Measurements from ENCODE around the gene ATXN3. TPM values are rescaled to one million over a fixed set of nuclear protein-coding genes. Genes with fewer than 3 reads are reported as not detected.

Gene ATXN3
- total RNA-seq, 1 donor from 2014 or later, result 24.2 TPM

DNA sequence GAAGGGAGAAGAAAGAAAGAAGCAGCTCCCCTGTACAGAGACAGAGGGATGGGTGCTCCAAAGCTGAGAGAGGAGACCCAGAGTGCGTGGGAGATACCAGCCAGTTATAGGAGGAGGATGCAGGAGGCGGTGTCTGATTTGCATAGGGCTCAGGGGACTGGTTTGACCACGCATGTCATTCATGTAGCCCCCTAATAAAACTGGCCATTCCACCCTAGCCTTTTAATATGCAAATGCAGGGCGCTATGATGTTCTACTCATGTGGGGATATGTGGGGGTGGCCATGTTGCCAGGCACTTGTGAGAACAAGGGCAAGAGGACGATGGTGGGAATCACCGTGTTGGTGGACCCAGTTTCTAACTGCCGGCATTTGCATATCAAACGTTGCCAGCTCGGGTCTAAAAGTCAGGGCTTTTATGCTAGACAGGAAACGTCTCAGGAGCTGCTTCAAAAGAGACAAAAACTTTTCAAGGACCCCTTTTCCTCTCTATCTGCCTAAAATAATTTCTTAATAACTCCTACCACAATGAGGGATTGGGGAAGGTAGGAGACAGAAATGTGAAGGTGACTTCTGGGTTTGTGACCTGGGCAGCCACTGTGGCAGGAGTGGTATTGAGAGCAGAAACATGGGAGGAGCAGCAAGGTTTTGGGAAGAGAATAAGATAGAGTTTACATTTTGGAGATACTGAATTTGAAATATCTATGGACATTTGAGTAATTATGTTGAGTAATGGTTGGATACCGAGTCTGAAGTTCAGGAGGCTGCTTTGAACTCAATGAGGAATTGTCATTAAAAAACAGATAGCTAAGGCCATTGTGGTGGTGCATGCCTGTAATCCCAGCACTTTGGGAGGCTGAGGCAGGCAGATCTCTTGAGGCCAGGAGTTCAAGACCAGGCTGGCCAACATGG is 2.2 kb upstream of the ATXN3 start:
- H4K20me1 ChIP-seq (ENCODE audit: insufficient read depth, low read length), result peaks cover 8% of the 10 kb centered on the region
- no peaks in the 10 kb centered on the region for H3K9me3 ChIP-seq (ENCODE audit: insufficient read depth, low read depth, low read length)
- FAIRE-seq, result no peak
- peaks cover 23% of the 10 kb centered on the region for H3K79me2 ChIP-seq (ENCODE audit: insufficient read depth, low read length)
- no peak overlapping the region for H3K4me2 ChIP-seq (ENCODE audit: low read length)
- H2AFZ ChIP-seq (ENCODE audit: low read depth, low read length), result no peak overlapping the region
- no peak overlapping the region for H3K4me3 ChIP-seq (ENCODE audit: insufficient read depth, low read depth, low read length)
- DNase-seq (ENCODE audit: low read depth), result no peak
- Mint-ChIP-seq H3K27me3 (ENCODE audit: low read depth, unreplicated experiment) (no peaks in the 10 kb centered on the region), H3K4me3 (ENCODE audit: unreplicated experiment) (no peak overlapping the region), H3K9me3 (ENCODE audit: unreplicated experiment) (peaks cover 2% of the 10 kb centered on the region), H3K27ac (ENCODE audit: unreplicated experiment) (no peak overlapping the region), H3K4me1 (ENCODE audit: low read depth, unreplicated experiment) (no peaks in the 10 kb centered on the region), H3K36me3 (ENCODE audit: low read depth, unreplicated experiment) (no peaks in the 10 kb centered on the region)
- H3K4me1 ChIP-seq (ENCODE audit: insufficient read depth, low read length), result peaks cover 7% of the 10 kb centered on the region
- H3K27ac ChIP-seq (ENCODE audit: low read depth, low read length), result no peak overlapping the region
- H3K27me3 ChIP-seq (ENCODE audit: insufficient read depth, low read length), result no peaks in the 10 kb centered on the region
- TF ChIP-seq, protein P1, sequence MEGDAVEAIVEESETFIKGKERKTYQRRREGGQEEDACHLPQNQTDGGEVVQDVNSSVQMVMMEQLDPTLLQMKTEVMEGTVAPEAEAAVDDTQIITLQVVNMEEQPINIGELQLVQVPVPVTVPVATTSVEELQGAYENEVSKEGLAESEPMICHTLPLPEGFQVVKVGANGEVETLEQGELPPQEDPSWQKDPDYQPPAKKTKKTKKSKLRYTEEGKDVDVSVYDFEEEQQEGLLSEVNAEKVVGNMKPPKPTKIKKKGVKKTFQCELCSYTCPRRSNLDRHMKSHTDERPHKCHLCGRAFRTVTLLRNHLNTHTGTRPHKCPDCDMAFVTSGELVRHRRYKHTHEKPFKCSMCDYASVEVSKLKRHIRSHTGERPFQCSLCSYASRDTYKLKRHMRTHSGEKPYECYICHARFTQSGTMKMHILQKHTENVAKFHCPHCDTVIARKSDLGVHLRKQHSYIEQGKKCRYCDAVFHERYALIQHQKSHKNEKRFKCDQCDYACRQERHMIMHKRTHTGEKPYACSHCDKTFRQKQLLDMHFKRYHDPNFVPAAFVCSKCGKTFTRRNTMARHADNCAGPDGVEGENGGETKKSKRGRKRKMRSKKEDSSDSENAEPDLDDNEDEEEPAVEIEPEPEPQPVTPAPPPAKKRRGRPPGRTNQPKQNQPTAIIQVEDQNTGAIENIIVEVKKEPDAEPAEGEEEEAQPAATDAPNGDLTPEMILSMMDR (IDR thresholded peaks at IDR 0.05; ENCODE audit: insufficient read depth, low read depth, low read length), result no peak
- TF ChIP-seq EZH2 (IDR thresholded peaks at IDR 0.05; ENCODE audit: insufficient read depth, low read length), result no peak
- H3K36me3 ChIP-seq (ENCODE audit: insufficient read depth, low read length), result no peaks in the 10 kb centered on the region
- H3K9ac ChIP-seq (ENCODE audit: low read length), result no peak overlapping the region

DNA sequence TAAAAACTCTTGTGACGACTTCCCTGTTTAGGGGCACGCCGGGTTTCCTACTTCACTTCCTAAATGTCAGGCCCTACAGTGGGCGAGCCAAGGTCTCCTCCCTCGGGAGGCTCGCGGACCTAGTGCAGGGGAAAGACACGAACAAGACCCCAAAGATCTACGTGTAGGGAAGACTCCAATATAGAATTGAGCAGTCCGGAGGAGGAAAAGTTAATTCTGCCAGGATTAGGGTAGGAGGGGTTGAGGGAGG is 564 bp downstream of the ATXN3 start:
- Histone ChIP-seq H3K79me2 (ENCODE audit: insufficient read depth, low read length) (peaks cover 45% of the 10 kb centered on the region), H3K4me3 (ENCODE audit: insufficient read depth, low read depth, low read length) (peak overlapping the region; percentile 93), H2AFZ (ENCODE audit: low read depth, low read length) (peak overlapping the region; percentile 87), H4K20me1 (ENCODE audit: insufficient read depth, low read length) (peaks cover 18% of the 10 kb centered on the region), H3K4me1 (ENCODE audit: insufficient read depth, low read length) (peaks cover 4% of the 10 kb centered on the region), H3K9me3 (ENCODE audit: insufficient read depth, low read depth, low read length) (no peaks in the 10 kb centered on the region), H3K4me2 (ENCODE audit: low read length) (peak overlapping the region; percentile 98), H3K36me3 (ENCODE audit: insufficient read depth, low read length) (no peaks in the 10 kb centered on the region), H3K9ac (ENCODE audit: low read length) (peak overlapping the region; percentile 95), H3K27ac (ENCODE audit: low read depth, low read length) (peak overlapping the region; percentile 89), H3K27me3 (ENCODE audit: insufficient read depth, low read length) (no peaks in the 10 kb centered on the region)
- TF ChIP-seq, protein P1 (IDR thresholded peaks at IDR 0.05; ENCODE audit: insufficient read depth, low read depth, low read length), result no peak
- TF ChIP-seq EZH2 (IDR thresholded peaks at IDR 0.05; ENCODE audit: insufficient read depth, low read length), result no peak
- Mint-ChIP-seq H3K9me3 (ENCODE audit: unreplicated experiment) (peaks cover 2% of the 10 kb centered on the region), H3K4me3 (ENCODE audit: unreplicated experiment) (peak overlapping the region; percentile 95), H3K27ac (ENCODE audit: unreplicated experiment) (peak overlapping the region; percentile 70), H3K36me3 (ENCODE audit: low read depth, unreplicated experiment) (peaks cover 3% of the 10 kb centered on the region), H3K27me3 (ENCODE audit: low read depth, unreplicated experiment) (no peaks in the 10 kb centered on the region), H3K4me1 (ENCODE audit: low read depth, unreplicated experiment) (peaks cover 3% of the 10 kb centered on the region)
- DNase-seq (ENCODE audit: low read depth), result peak; percentile 45
- no peak for FAIRE-seq
